Fibroblast of peridontal ligament (primary cell): ENCODE results near the gene COL9A3.

Experiments
- DNase-seq: peaks from one replicate; pipeline ENCODE4 v3.0.0-alpha.2; 2010; ENCODE audit errors: extremely low read depth

COL9A3 gene

GRCh38 chr20:62796699-62797491 is 20.0 kb upstream of the COL9A3 start:
- DNase-seq, result no peak

- no peak for DNase-seq
These were observed 18.9 kb upstream of the COL9A3 start for GRCh38 chr20:62797671-62798532.

DNA sequence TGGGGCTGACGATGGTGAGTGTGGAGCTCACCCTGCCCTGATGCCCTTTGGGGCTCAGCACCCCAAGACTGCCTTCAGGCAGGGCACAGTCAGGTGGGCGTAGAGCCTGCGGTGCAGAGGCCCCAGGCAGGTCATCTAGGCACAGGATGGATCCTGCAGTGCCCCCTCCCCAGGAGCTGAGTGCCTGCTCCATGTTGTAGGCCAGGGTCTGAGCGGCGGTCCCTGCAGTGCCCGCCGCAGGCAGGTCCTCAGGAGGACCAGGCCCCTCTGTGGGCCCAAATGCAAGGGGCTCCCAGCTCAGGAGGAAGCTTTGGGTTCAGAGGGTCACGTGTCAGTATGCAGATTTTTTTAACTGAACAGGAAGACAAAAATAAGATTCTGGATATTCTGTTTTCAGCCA is 17.8 kb upstream of the COL9A3 start:
- no peak for DNase-seq

GRCh38 chr20:62799459-62799858 is 17.4 kb upstream of the COL9A3 start:
- DNase-seq, result no peak

GRCh38 chr20:62799873-62800272 is 17.0 kb upstream of the COL9A3 start:
- DNase-seq, result no peak

DNA sequence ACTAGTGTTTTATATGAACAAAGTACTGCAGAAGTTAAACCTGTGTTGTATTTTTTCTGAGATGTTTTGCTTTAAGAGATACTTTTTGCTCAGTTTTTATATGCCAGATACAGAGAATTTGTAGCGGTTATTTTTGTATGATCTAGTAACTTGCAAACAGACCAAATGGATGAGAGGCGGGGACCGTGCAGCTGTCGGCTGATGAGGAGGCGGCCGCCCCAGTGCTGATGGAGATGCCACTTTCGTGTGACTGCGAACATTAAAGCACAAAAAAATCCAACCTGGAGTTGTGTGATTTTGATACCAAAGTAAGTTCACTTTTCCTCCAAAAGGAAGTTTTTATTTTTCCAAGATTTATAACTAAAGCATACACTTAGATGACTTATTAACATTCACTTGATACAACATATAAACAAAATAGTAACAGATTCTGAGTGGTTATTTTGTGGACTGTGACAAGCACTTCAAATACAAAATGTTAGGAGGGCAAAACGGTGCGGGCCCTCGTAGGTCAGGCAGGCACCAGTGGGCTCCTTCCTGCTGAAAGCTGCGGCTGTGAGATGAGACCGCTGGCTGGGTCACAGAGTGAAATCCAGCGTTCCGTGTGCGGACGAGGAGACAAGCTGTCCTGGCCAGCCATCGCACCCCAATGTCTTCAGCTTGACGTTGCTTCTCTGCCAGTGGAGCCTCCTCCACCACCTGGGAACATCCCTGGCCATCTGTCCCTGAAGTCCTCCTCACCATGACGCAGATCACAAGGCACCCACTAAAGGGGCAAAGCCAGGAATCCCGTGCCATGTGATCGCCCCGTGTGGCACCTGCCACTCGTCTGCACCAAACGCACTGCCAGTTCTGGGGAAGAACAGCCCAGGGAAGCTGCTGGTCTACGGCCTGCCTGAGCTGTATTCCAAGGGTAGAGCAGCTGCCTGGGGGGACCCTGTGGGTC is 16.3 kb upstream of the COL9A3 start:
- DNase-seq, result no peak

GRCh38 chr20:62801284-62802010 is 15.4 kb upstream of the COL9A3 start:
- DNase-seq, result no peak

DNA sequence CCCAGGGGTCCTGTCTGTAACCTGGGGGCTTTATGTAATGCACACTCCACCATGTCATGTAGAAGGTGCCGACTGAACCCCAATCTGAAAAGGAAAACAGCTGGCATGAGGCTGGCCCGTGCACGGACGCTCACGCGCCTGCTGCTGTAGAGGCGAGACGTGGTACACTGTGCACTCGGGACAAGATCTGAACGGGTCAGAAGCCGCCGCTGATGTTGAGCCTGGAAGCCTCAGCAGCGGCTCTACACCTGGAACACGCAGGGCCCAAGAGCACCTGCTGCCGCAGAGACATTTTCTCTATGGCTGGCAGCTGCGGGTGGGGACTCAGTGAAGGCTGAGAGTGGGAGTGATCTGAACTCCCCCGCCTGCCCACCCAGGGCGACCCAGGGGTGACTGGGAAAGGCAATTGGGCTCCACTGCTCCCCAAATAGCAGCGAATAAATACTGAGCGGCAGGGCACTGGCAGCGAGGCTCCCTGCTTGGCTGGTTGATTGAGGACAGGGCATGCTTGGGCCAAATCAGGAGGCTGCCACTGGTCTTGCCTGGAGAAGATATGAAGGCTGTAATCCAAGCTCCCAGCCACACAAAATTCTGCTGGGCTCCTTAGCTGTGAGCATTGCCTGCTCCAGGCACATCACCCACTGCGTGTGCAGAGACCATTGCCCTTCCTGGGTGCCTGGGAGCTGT is 14.7 kb upstream of the COL9A3 start:
- DNase-seq, result no peak

DNA sequence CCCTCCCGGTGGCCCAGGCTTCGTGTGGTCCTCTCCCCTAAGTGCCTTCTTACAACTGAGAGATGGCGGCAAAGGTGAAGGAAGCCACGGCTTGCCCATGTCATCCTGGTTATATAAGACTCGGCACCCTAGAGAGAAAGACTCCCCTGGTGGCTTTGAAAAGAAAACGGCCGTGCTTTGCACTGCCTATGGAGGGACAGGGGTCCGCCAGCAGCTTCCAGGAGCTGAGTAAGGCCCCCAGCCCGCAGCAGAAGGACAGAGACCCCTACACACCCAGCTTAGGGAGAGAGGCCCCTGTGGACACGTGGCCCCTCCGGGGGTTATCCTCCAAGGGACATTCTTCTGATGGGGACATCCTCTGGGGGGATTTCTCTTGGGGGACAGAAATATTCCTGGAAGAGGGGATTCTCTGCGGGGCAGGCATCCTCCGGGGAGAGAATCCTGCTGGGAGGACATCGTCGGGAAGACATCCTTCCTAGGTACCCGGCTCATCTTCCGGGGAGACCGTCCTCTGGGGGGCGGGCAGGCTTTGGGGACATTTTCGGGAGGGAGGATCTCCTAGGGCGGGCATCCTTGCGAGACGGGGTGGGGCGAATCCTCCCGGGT is 12.7 kb upstream of the COL9A3 start:
- DNase-seq, result no peak

DNA sequence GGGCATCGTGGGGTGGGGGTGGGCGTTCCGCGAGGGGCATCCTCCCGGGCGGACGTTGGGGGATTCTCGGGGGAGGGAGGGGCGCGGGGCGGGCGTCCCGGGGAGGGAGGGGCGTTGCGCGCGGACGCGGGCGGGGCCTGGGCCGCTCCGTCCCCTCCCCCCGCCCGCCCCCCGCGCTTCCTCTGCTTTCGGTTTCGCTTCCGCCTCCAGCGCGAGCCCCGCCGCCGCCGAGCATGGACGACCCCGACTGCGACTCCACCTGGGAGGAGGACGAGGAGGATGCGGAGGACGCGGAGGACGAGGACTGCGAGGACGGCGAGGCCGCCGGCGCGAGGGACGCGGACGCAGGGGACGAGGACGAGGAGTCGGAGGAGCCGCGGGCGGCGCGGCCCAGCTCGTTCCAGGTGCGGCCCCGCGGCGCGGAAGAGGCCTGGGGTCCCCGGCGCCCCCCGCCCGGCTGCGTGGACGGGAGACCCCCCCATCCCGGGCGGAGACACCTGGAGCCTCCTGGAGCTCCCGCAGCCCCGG is 12.2 kb upstream of the COL9A3 start, which contains the start of gene OGFR:
TSS of gene OGFR (plus strand) at position 209 of the 528 bp plus-strand sequence. CDS start at position 234, 25 bp downstream.
- peak; percentile 26 for DNase-seq

DNA sequence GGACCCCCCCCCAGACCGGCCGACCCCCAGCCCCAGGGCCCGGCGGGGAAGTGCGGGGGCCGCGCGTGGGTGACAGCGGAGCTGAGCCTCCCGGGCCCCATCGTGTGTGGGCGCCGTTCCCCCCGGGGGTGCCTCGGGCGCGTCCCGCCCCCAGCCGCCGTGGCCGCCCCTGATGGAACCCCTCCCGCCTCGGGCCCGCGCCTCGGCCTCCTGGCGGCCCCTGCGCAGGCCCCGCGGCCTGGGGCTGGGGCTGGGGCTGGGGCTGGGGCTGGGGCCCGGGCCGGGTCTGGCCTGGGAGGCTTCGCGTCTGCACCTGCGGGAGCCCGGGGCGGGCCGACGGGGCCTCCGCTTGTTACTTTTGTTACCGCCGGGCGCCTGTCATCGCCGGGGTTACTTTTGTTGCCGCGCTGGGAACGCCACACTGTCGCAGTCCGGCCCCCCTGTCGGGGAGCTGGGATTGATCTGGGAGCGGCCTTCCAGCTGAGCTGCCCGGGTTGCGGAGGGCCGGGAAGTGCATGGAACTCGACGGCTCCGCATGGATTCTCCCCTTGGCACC is 11.6 kb upstream of the COL9A3 start:
- no peak for DNase-seq

DNA sequence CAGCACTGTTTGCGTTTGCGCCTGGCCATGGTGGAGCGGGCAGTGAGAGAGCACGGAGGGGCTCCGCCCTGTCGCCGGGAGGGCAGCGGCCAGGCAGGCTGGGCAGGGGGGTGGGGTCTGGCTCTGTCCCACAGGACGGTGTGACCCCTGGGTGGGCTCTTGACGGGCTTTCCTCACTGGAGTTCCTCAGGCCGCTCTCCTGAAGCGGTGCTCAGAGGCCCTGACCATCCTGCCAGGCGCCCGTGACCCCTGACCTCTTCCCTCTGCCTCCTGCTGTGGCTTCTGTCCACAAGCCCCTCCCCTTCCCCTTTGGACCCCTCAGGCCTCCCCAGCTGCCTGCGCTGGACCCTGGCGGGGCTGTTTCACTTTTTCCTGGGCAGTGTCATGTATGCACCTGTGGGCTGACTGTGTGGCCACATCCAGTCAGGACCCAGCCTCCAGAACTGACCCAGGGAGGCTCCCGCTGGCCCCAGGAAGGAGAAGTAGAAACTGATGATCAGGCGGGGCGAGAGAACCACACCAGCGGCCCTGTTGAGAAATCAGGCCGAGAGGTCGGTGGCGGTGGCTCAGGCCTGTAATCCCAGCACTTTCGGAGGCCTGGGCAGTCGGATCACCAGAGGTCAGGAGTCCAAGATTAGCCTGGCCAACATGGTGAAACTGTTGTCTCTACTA is 11.0 kb upstream of the COL9A3 start:
- no peak for DNase-seq

DNA sequence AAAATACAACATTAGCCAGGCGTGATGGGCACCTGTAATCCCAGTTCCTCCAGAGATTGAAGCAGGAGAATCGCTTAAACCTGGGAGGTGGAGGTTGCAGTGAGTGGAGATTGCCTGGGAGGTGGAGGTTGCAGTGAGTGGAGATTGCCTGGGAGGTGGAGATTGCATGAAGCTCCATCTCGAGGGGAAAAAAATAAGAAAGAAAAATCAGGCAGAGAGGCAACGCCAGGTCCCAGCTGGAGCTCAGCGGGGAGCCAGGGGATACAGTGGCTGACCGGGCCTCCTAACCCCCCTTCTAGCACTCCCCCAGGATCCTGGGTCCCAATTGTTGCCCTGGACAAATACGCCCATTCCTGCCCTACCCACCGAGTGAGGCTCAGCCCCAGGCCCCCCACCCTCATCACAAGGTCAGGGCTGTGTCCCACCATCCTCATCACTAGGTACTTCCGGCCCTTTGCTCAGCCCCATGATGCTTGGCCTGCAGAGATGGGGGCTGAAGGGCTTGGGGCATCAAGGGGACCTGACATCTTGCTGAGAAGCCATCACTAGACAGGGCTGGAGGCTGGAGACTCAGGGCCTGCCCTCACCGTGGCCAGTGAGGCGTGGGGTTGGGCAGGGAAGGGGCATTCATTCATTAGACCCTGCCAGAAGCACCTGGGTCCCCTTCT is 10.3 kb upstream of the COL9A3 start:
- DNase-seq, result no peak

- no peak for DNase-seq
These were observed 9.2 kb upstream of the COL9A3 start for GRCh38 chr20:62807444-62808210.

DNA sequence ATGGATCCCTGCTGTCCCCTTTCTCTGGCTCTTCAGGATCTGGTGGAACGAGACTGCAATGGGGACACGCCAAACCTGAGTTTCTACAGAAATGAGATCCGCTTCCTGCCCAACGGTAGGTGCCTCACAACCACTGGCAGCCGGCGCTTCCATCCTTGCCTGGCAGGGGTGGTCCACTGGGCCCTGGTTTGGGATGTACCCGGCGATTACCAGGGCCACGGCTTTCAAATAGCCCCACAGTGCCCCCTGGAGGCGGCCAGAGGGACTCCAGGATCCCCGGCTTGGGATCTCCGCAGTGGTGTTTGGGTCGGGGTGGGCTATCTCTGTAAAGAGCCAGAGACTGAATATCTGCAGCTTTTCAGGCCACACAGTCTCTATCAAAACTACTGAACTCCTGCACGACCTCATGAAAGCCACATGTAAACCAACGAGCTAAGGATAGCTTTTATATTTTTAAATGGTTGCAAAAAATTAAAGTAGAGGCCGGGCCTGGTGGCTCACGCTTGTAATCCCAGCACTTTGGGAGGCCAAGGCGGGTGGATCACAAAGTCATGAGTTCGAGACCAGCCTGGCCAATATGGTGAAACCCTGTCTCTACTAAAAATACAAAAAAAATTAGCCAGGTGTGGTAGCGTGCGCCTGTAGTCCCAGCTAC is 8.5 kb upstream of the COL9A3 start:
- DNase-seq, result peak; percentile 58

DNA sequence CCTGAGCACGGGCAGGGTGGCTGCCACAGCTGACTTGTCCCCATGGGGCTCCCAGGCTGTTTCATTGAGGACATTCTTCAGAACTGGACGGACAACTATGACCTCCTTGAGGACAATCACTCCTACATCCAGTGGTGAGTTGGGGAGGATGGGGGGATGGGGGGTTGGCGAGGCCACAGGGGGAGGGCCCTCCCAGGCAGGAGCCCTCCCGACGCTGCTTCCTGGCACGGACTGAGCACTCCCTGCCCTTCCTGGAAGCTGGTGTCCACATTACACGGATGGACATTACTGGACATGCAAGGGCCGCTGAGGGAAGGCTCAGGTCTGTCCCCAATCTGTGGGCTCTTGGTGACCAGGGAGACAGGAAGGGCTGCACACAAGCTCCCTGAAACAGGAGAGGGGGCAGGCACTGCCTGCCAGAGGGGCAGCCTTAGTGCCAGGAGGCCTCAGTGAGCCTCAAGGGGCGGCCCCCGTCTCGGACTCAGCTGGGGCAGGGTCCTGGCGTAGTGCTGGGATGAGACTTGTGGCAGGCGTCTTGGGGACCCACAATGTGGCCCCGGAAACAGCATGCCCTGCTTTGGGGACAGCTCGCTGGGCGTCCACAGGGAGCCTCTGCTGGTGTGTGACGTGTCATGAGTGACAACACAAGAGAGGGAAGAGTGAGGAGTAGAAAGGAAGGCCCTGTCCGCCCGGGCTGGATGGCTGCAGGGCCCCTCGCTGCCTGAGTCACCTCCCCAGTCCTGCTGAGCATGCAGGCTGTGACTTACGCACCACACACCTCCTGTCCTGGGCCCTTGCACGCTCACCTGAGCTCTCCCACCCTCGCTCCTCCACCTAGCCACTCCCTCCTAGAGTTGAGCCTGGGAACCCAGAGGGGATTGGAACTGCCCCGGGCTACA is 7.1 kb upstream of the COL9A3 start:
- DNase-seq, result no peak
